GM19193 (cell line): ENCODE results near the gene NOB1.

ENCODE experiments used
- POLR2A ChIP-seq: IDR thresholded peaks from 4 replicates; pipeline ENCODE4 v1.6.1; 2011; ENCODE audit not compliant: insufficient read depth, insufficient read length; ENCODE audit errors: extremely low read depth

Gene NOB1

DNA sequence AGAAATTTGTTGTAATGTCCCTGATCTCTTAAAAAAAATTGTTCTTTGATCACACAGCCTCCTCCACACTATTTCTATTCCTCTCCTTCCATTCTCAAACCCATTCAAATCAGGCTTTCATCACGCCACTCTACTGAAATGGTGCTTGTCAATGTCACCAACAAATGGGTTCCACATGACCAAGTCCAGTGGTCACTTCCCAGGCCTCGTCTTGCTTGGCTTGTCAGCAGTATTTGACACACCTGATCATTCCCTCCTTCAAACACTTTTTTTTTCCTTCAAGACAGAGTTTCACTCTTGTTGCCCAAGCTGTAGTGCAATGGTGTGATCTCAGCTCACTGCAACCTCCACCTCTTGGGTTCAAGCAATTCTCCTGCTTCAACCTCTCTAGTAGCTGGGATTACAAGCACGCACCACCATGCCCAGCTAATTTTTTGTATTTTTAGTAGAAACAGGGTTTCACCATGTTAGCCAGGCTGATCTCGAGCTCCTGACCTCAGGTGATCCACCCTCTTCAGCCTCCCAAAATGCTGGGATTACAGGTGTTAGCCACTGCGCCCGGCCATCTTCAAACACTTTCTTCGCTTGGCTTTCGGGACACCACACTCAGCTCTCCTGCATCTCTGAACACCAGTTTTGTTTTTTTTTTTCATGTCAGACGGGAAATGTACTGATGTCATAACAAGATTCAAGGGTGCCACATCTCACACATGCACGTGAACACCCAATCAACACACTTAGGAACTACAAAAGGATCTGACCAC lies 46.6 kb downstream of the NOB1 start:
- no peak for TF ChIP-seq POLR2A

DNA sequence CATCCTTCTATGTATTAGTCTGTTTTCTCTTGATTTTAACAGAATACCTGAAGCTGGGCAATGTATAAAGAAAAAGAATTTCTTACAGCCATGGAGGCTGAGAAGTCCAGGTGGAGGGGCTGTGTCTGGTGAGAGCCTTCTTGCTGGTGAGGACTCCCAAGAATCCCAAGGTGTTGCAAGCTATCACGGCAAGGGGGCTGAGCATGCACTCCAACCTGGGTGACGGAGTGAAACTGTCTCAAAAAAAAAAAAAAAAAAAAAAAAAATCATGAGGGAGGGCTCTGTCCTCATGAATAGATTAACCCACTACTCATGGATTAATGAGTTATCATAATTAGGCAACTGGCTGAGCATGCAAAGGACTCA lies 47.8 kb downstream of the NOB1 start:
- no peak for TF ChIP-seq POLR2A

DNA sequence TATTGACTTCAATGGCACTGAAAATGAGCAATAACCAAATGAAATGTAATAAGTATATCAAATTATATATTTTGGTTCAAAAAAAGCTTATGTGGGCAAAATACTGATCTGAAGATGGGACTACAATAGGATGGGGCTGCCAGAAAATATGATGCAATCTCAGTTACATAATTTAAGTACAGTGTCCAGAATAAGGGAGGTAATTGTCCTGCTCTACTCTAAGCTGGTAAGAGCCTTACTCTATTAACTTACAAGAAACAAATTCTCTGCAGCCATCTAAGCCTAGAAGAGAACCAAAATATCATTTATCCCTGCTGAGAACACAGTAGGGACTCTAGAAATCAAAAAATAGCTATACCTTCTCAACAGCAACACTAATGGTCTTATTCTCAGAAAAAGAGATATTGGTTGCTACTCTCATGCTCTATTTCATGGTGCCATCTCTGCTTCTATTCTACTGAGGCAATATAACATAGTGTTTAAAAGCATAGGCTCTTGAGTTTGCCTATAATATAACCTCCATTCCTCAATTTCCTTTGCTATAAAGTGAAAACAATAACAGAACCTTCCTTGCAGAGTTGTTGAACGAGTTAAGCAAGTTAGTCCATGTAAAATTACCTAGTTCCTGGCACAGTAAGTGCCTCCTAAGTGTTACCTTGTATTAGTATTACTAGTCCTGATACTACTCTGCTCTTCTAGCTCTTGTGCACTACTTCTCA lies 48.3 kb downstream of the NOB1 start:
- TF ChIP-seq POLR2A = no peak

DNA sequence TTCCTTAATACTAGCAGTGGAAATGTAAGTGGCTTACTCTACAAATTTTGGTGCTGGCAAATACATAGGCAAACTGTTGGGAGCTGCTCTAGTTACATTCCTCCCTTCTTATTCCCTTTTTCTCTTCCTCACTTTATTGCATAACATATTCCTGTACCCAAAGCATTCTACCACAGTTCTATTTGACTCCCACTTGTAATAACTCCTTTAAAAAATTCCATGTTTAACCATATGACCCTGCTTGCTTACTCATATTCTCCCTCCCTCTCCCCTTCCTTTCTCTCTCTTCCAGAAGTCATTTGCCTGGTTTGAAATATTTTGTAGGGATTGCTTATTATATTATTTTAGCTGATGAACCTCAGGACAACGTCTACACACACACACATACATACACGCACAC lies 51.1 kb downstream of the NOB1 start:
- no peak for TF ChIP-seq POLR2A

- no peak for TF ChIP-seq POLR2A
Measured at GRCh38 chr16:69701866-69702265, 52.9 kb downstream of the NOB1 start.

DNA sequence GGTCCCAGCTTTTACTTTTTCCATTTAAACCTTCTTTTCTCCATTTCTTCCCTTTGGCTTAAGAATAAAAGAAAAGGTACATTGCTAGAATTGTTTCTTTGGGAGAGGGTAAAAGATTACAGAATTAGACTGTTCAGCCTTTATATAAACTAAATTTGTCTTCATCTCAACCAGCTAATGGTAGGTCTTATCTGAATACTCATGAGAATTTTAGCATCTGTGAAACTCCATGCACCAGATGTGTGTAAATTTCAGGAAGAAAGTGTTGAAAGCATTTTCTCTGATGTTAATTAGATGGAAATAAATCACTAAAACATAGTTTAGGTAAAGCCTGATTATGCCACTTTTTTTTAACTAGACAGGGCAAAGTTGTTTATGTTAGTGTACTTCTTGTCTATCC lies 53.3 kb downstream of the NOB1 start:
- no peak for TF ChIP-seq POLR2A

- TF ChIP-seq POLR2A = no peak
Measured at GRCh38 chr16:69699915-69700314, 54.8 kb downstream of the NOB1 start.

GRCh38 chr16:69698404-69698803 lies 56.3 kb downstream of the NOB1 start:
- TF ChIP-seq POLR2A = no peak

- no peak for TF ChIP-seq POLR2A
Measured at GRCh38 chr16:69693916-69694315, 60.8 kb downstream of the NOB1 start.

DNA sequence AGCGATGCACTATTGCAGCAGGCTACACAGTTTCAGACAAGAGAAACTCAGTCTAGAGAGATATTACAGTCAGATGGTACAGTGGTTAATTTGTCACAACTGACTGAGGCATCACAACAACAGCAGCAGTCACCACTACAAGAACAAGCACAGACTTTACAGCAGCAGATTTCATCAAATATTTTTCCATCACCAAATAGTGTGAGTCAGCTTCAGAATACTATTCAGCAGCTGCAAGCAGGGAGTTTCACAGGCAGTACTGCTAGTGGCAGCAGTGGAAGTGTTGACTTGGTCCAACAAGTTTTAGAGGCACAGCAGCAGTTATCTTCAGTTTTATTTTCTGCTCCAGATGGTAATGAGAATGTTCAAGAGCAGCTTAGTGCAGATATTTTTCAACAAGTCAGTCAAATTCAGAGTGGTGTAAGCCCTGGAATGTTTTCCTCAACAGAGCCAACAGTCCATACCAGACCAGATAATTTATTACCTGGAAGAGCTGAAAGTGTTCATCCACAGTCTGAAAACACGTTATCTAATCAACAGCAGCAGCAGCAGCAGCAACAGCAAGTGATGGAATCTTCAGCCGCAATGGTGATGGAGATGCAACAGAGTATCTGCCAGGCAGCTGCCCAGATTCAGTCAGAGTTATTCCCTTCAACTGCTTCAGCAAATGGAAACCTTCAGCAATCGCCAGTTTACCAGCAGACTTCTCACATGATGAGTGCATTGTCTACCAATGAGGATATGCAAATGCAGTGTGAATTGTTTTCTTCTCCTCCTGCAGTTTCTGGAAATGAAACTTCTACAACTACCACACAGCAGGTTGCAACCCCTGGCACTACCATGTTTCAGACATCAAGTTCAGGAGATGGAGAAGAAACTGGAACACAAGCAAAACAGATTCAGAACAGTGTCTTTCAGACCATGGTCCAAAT lies 62.5 kb downstream of the NOB1 start:
- TF ChIP-seq POLR2A = no peak
